HepG2 (cell line): ENCODE results near the gene PERP. TPM values are rescaled to one million over a fixed set of nuclear protein-coding genes. Genes with fewer than 3 reads are reported as not detected.

Experiments
- BATF2 ChIP-seq: sonication (generic); formaldehyde crosslinking; IDR thresholded peaks from 2 replicates; pipeline ENCODE4 v1.8.0; 2022; ENCODE audit warnings: mild to moderate bottlenecking, missing genetic modification reagents, moderate library complexity
- CBX5 ChIP-seq: sonication (generic); formaldehyde crosslinking; IDR thresholded peaks from 2 replicates; pipeline ENCODE4 v1.4.0; 2020; ENCODE audit warnings: missing genetic modification reagents, borderline replicate concordance
- CEBPG ChIP-seq: IDR thresholded peaks from 2 replicates; pipeline ENCODE4 v1.6.1; 2016
- CREM ChIP-seq, 2 experiments: sonication (generic) in 1 of 2; formaldehyde crosslinking in 1 of 2; IDR thresholded peaks; 2 replicates each; pipeline versions ENCODE4 v1.4.0 to v1.6.1; 2016 to 2020; ENCODE audit warnings: antibody characterized with exemption in 1 of 2, mild to moderate bottlenecking in 1 of 2, missing genetic modification reagents in 1 of 2
- DPF2 ChIP-seq: sonication (generic); formaldehyde crosslinking; IDR thresholded peaks from 2 replicates; pipeline ENCODE4 v1.4.0; 2020; ENCODE audit warnings: mild to moderate bottlenecking, low read depth, missing genetic modification reagents, borderline replicate concordance
- FOSL1 ChIP-seq: sonication (generic); formaldehyde crosslinking; IDR thresholded peaks from 2 replicates; pipeline ENCODE4 v1.9.0; 2021; ENCODE audit warnings: missing genetic modification reagents, borderline replicate concordance
- HMG20A ChIP-seq: IDR thresholded peaks from 2 replicates; pipeline ENCODE4 v1.6.1; 2016; ENCODE audit warnings: borderline replicate concordance
- HNF4G ChIP-seq, 2 experiments: sonication (generic) in 1 of 2; formaldehyde crosslinking in 1 of 2; IDR thresholded peaks; 2 replicates each; pipeline versions ENCODE4 v1.4.0 to v1.6.1; 2011 to 2020; ENCODE audit warnings: borderline replicate concordance in 2 of 2, low read depth in 2 of 2, mild to moderate bottlenecking in 2 of 2, low read length in 1 of 2, missing genetic modification reagents in 1 of 2, moderate library complexity in 1 of 2
- MAZ ChIP-seq, 2 experiments: sonication (generic) in 1 of 2; formaldehyde crosslinking in 1 of 2; IDR thresholded peaks; 2 replicates each; pipeline versions ENCODE4 v1.5.0 to v1.6.1; 2012 to 2020; ENCODE audit warnings: low read depth in 2 of 2, mild to moderate bottlenecking in 2 of 2, borderline replicate concordance in 1 of 2, improper control_type of control experiment in 1 of 2, low read length in 1 of 2, missing genetic modification reagents in 1 of 2, moderate library complexity in 1 of 2
- MEIS2 ChIP-seq: sonication (generic); formaldehyde crosslinking; IDR thresholded peaks from 2 replicates; pipeline ENCODE4 v1.9.0; 2021; ENCODE audit warnings: mild to moderate bottlenecking, missing genetic modification reagents
- MYNN ChIP-seq: sonication (generic); formaldehyde crosslinking; IDR thresholded peaks from 2 replicates; pipeline ENCODE4 v1.4.0; 2020; ENCODE audit warnings: mild to moderate bottlenecking, low read depth, missing genetic modification reagents
- MZF1 ChIP-seq: sonication (generic); formaldehyde crosslinking; IDR thresholded peaks from 2 replicates; pipeline ENCODE4 v1.8.1; 2023; ENCODE audit warnings: mild to moderate bottlenecking, missing genetic modification reagents, borderline replicate concordance
- NCOA2 ChIP-seq: sonication (generic); formaldehyde crosslinking; IDR thresholded peaks from 2 replicates; pipeline ENCODE4 v1.8.0; 2022; ENCODE audit warnings: inconsistent platforms
- NFYB ChIP-seq: sonication (generic); formaldehyde crosslinking; IDR thresholded peaks from 2 replicates; pipeline ENCODE4 v1.4.0; 2020; ENCODE audit warnings: missing genetic modification reagents
- NR2F6 ChIP-seq, 2 experiments: IDR thresholded peaks; 2 replicates each; pipeline ENCODE4 v1.6.1; 2016; ENCODE audit warnings: antibody characterized with exemption in 1 of 2, mild to moderate bottlenecking in 1 of 2
- SMARCE1 ChIP-seq: fragments of 450-650 bp; IDR thresholded peaks from 2 replicates; pipeline ENCODE4 v1.6.1; 2017; ENCODE audit warnings: borderline replicate concordance
- SOX5 ChIP-seq: IDR thresholded peaks from 2 replicates; pipeline ENCODE4 v1.6.1; 2016; ENCODE audit warnings: borderline replicate concordance
- SOX6 ChIP-seq, 2 experiments: fragments of 450-650 bp in 1 of 2; sonication (generic) in 1 of 2; formaldehyde crosslinking in 1 of 2; IDR thresholded peaks; 2 replicates each; pipeline versions ENCODE4 v1.4.0 to v1.6.1; 2017 to 2020; ENCODE audit warnings: antibody characterized with exemption in 1 of 2, mild to moderate bottlenecking in 1 of 2, missing genetic modification reagents in 1 of 2
- UBTF ChIP-seq: sonication (generic); formaldehyde crosslinking; IDR thresholded peaks from 2 replicates; pipeline ENCODE4 v1.4.0; 2020; ENCODE audit warnings: mild to moderate bottlenecking, missing genetic modification reagents
- ZNF264 ChIP-seq: sonication (generic); formaldehyde crosslinking; IDR thresholded peaks from 2 replicates; pipeline ENCODE4 v1.4.0; 2020; ENCODE audit warnings: missing genetic modification reagents
- ZNF549 ChIP-seq: sonication (generic); formaldehyde crosslinking; IDR thresholded peaks from 2 replicates; pipeline ENCODE4 v1.5.0; 2020; ENCODE audit warnings: missing genetic modification reagents
- ZNF644 ChIP-seq: IDR thresholded peaks from 2 replicates; pipeline ENCODE4 v1.6.1; 2016; ENCODE audit warnings: low read depth
- ZNF737 ChIP-seq: sonication (generic); formaldehyde crosslinking; IDR thresholded peaks from 2 replicates; pipeline ENCODE4 v1.5.0; 2020; ENCODE audit warnings: missing genetic modification reagents, mild to moderate bottlenecking, borderline replicate concordance
- ZSCAN21 ChIP-seq: sonication (generic); formaldehyde crosslinking; IDR thresholded peaks from 2 replicates; pipeline ENCODE4 v1.8.0; 2022; ENCODE audit warnings: mild to moderate bottlenecking, missing genetic modification reagents, moderate library complexity, borderline replicate concordance
- polyA plus RNA-seq, 8 experiments: library from polyadenylated mRNA; depleted of rRNA in 3 of 8; stranded (reverse) in 7 of 8; unstranded in 1 of 8; fragments of >200 nt; fragmentation: Illumina TruSeq in 4 of 8; extraction: Trizol in 4 of 8; gene quantifications; 2 replicates each; pipeline versions ENCODE4 v1.2.1 to v1.2.3, GENCODE V29; 2011 to 2016; ENCODE audit warnings: low read depth in 4 of 8, missing spikeins in 1 of 8, mixed read lengths in 1 of 8; ENCODE audit not compliant: insufficient read depth in 1 of 8
- total RNA-seq, 5 experiments: library from RNA; depleted of rRNA; stranded (reverse); fragments of >200 nt; fragmentation: Illumina TruSeq; extraction: Trizol; gene quantifications; 2 replicates each; pipeline ENCODE4 v1.2.3, GENCODE V29; 2016; ENCODE audit warnings: low read depth in 1 of 5
- TF ChIP-seq, protein P1 (sequence below): sonication (generic); formaldehyde crosslinking; IDR thresholded peaks from 2 replicates; pipeline ENCODE4 v1.5.1; 2020; ENCODE audit warnings: missing genetic modification reagents, mild to moderate bottlenecking, borderline replicate concordance

The PERP gene
- total and polyA plus RNA-seq, 2 of the 13 experiments (the other 11 are each of a cell fraction or from before 2014, with no cell fraction given): 26.0 to 53.0 TPM

GRCh38 chr6:138086573-138087196 lies 20.5 kb downstream of the PERP start (continued):
- TF ChIP-seq, protein P1, sequence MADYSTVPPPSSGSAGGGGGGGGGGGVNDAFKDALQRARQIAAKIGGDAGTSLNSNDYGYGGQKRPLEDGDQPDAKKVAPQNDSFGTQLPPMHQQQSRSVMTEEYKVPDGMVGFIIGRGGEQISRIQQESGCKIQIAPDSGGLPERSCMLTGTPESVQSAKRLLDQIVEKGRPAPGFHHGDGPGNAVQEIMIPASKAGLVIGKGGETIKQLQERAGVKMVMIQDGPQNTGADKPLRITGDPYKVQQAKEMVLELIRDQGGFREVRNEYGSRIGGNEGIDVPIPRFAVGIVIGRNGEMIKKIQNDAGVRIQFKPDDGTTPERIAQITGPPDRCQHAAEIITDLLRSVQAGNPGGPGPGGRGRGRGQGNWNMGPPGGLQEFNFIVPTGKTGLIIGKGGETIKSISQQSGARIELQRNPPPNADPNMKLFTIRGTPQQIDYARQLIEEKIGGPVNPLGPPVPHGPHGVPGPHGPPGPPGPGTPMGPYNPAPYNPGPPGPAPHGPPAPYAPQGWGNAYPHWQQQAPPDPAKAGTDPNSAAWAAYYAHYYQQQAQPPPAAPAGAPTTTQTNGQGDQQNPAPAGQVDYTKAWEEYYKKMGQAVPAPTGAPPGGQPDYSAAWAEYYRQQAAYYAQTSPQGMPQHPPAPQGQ (CRISPR knock-in tag): 0 out of 2 replicates have a peak, but pooled peaks have one; percentile 8
- TF ChIP-seq MAZ (IDR thresholded peaks at IDR 0.05; ENCODE audit: borderline replicate concordance, low read depth, low read length) (peak; percentile 38; the same call in 1 of the 2 replicates), MAZ (CRISPR knock-in tag; IDR thresholded peaks at IDR 0.05; ENCODE audit: low read depth) (no peak), HNF4G (IDR thresholded peaks at IDR 0.05; ENCODE audit: borderline replicate concordance, low read depth, low read length) (0 out of 2 replicates have a peak, but pooled peaks have one; percentile 17), HNF4G (CRISPR knock-in tag; IDR thresholded peaks at IDR 0.05; ENCODE audit: borderline replicate concordance, low read depth) (peak; percentile 75; the same call in 1 of the 2 replicates), NR2F6 (IDR thresholded peaks at IDR 0.05) (peak; percentile 79), NR2F6 (CRISPR knock-in tag; IDR thresholded peaks at IDR 0.05) (peak; percentile 93), ZSCAN21 (peak; percentile 53; the same call in 1 of the 2 replicates), FOSL1 (CRISPR knock-in tag) (peak; percentile 96), ZNF264 (CRISPR knock-in tag) (peak; percentile 90), NCOA2 (peak; percentile 83), MYNN (no peak), UBTF (CRISPR knock-in tag) (peak; percentile 33; the same call in 1 of the 2 replicates), CEBPG (CRISPR knock-in tag) (peak; percentile 66), SMARCE1 (peak; percentile 57; the same call in 1 of the 2 replicates), MZF1 (no peak), NFYB (CRISPR knock-in tag) (peak; percentile 22; the same call in 1 of the 2 replicates), CBX5 (CRISPR knock-in tag) (peak; percentile 77), SOX5 (CRISPR knock-in tag) (peak; percentile 90), ZNF549 (CRISPR knock-in tag) (no peak), DPF2 (CRISPR knock-in tag) (peak; percentile 99), HMG20A (CRISPR knock-in tag) (peak; percentile 94), CREM (IDR thresholded peaks at IDR 0.05) (peak; percentile 79), CREM (CRISPR knock-in tag; IDR thresholded peaks at IDR 0.05) (no peak), MEIS2 (peak; percentile 94), ZNF737 (CRISPR knock-in tag) (no peak), BATF2 (CRISPR knock-in tag) (no peak), SOX6 (IDR thresholded peaks at IDR 0.05) (no peak), SOX6 (CRISPR knock-in tag; IDR thresholded peaks at IDR 0.05) (peak; percentile 94), ZNF644 (CRISPR knock-in tag) (peak; percentile 89; the same call in 1 of the 2 replicates)
